GM12801 (cell line): ENCODE measurements around the gene GTF2IRD1.

ENCODE experiments used
- CTCF ChIP-seq: IDR thresholded peaks from one replicate; pipeline ENCODE4 v1.5.1; 2011; ENCODE audit warnings: control low read depth; ENCODE audit not compliant: insufficient read length; ENCODE audit errors: extremely low read depth

GTF2IRD1 gene

GRCh38 chr7:74443543-74444247 lies 10.0 kb upstream of the GTF2IRD1 start:
- no peak for TF ChIP-seq CTCF

DNA sequence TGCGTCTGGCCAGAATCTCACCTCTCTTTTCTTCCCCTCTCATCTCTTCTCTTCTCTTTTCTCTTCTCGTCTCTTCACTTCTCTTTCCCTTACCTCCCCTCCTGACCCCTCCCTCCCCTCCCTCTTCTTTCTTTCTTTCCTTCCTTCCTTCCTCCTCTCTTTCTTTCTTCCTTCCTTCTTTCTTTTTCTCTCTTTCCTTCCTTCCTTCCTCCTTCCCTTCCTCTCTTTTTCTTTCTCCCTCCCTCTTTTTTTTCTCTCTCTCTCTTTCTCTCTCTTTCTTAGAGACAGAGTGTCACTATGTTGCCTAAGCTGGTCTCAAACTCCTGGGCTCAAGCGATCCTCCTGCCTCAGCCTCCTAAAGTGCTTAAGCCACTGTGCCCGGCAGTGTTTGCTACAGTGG lies 4.6 kb upstream of the GTF2IRD1 start:
- no peak for TF ChIP-seq CTCF

DNA sequence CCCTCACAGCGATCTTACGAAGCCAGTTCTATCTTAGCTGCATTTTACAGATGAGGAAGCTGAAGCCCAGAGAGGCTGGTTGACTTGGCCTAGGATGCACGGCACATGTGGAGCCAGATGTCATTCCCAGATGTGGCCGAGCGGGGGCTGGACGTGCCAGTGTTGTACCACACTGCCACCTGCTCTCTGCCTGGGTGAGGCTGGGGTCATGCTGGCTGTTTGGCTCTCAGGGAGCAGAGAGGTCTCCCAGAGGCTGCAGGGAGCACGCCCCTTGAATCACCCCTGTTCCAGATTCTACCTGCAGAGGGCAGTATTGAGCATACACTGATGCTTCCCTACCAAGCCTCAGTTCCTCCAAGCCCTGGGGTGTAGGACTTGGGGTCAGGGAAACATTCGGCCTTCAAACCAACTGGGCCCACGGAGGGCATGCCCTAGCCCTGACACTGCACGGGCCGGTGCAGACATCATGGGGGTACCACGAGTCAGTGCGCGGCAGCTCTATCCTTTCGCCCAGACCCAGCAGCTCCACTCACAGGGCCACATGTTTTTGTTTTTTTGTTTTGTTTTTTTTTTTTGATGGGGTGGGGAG lies 3.8 kb upstream of the GTF2IRD1 start:
- no peak for TF ChIP-seq CTCF

- TF ChIP-seq CTCF, result no peak
These were observed 871 bp upstream of the GTF2IRD1 start for GRCh38 chr7:74452748-74453321.

- no peak for TF ChIP-seq CTCF
These were observed 567 bp downstream of the GTF2IRD1 start for GRCh38 chr7:74454021-74454924.

GRCh38 chr7:74454925-74455288 lies 1.2 kb downstream of the GTF2IRD1 start:
- no peak for TF ChIP-seq CTCF

GRCh38 chr7:74455291-74455804 lies 1.6 kb downstream of the GTF2IRD1 start:
- TF ChIP-seq CTCF, result no peak
